K562 (cell line): ENCODE measurements around the gene CCDC47. TPM values are rescaled to one million over a fixed set of nuclear protein-coding genes. Genes with fewer than 3 reads are reported as not detected.

Experiments used
- ATAC-seq: fragments of 200-7000 bp; cut with Tn5 transposase; 3 replicates; pipeline ENCODE4 v1.9.1; 2020; ENCODE audit warnings: moderate library complexity
- BruUV-seq: library from RNA; stranded (reverse); fragments of 400-500 nt; replicated peaks from 2 replicates; lab custom pipeline; 2021; lab: Mats Ljungman, UMichigan
- CTCF ChIA-PET: fragments of 300-600 bp; formaldehyde crosslinking; extraction: SDS; loops from one replicate; lab custom pipeline; 2021; ENCODE audit warnings: low intra/inter-chr PET ratio; lab: Yijun Ruan, JAX
- POLR2A ChIA-PET: fragments of 300-600, 350-650 bp; sonication (Branson Sonifier 250); formaldehyde crosslinking; extraction: SDS; loops from one replicate; lab custom pipeline; 2021; ENCODE audit warnings: antibody characterized with exemption, inconsistent platforms; lab: Yijun Ruan, JAX
- DNase-seq, 4 experiments: peaks; one replicate each; pipeline versions ENCODE4 v3.0.0 to v3.0.0-alpha.2; 2011 to 2018; ENCODE audit warnings: low spot score in 3 of 4, mixed read lengths in 3 of 4; ENCODE audit errors: extremely low read depth in 1 of 4
- FAIRE-seq: peaks from 2 replicates; lab custom pipeline; 2011; peaks lifted over from hg19 to GRCh38; lab: Jason Lieb, UNC
- H2AFZ ChIP-seq: 2 replicates; pipeline ENCODE4 v1.6.0; 2011; ENCODE audit warnings: low read depth, low read length, control low read depth, inconsistent platforms
- H3K27ac ChIP-seq: fragments of 200-600 bp; 3 replicates; pipeline ENCODE4 v1.8.0; 2011; ENCODE audit warnings: low read depth, mild to moderate bottlenecking, control low read depth, inconsistent platforms, low read length, moderate library complexity, mixed read lengths; ENCODE audit errors: extremely low read depth
- H3K27me3 ChIP-seq, 2 experiments: fragments of 300-600 bp in 1 of 2; 2 replicates in 1 of 2; 3 replicates in 1 of 2; pipeline versions ENCODE4 v1.6.0 to v1.8.0; 2011; ENCODE audit warnings: inconsistent platforms in 2 of 2, low read length in 2 of 2, mild to moderate bottlenecking in 1 of 2, mixed read lengths in 1 of 2, moderate library complexity in 1 of 2; ENCODE audit not compliant: control insufficient read depth in 2 of 2, insufficient read depth in 2 of 2
- H3K36me3 ChIP-seq: fragments of 300-600 bp; 3 replicates; pipeline ENCODE4 v1.8.0; 2011; ENCODE audit warnings: mild to moderate bottlenecking, low read length, inconsistent platforms; ENCODE audit not compliant: control insufficient read depth, insufficient read depth
- H3K4me1 ChIP-seq, 2 experiments: fragments of 200-600 bp in 1 of 2; replicated peaks in 1 of 2; 2 replicates in 1 of 2; 3 replicates in 1 of 2; pipeline versions ENCODE4 v1.5.1 to v1.8.0; 2011; ENCODE audit warnings: inconsistent platforms in 2 of 2, low read length in 2 of 2, mild to moderate bottlenecking in 1 of 2, mixed read lengths in 1 of 2, moderate library complexity in 1 of 2; ENCODE audit not compliant: control insufficient read depth in 2 of 2, insufficient read depth in 2 of 2
- H3K4me2 ChIP-seq: 2 replicates; pipeline ENCODE4 v1.6.1; 2011; ENCODE audit warnings: low read length, control low read depth, inconsistent platforms, mixed read lengths; ENCODE audit not compliant: insufficient read depth
- H3K4me3 ChIP-seq: fragments of 200-600 bp; sonication (generic), shearing (Covaris generic); 2 replicates; pipeline ENCODE4 v1.5.1; 2016; ENCODE audit warnings: control low read depth, inconsistent platforms
- H3K79me2 ChIP-seq: fragments of 200-600 bp; 3 replicates; pipeline ENCODE4 v1.8.0; 2011; ENCODE audit warnings: low read length, inconsistent platforms; ENCODE audit not compliant: control insufficient read depth, insufficient read depth
- H3K9ac ChIP-seq, 2 experiments: 2 replicates each; pipeline versions ENCODE4 v1.6.0 to v1.6.1; 2011; ENCODE audit warnings: low read depth in 2 of 2, low read length in 2 of 2, control low read depth in 1 of 2, inconsistent platforms in 1 of 2, mild to moderate bottlenecking in 1 of 2, mixed read lengths in 1 of 2; ENCODE audit not compliant: insufficient read depth in 1 of 2
- H3K9me1 ChIP-seq: one replicate; pipeline ENCODE4 v1.6.0; 2011; ENCODE audit warnings: inconsistent platforms, mild to moderate bottlenecking, low read length, moderate library complexity; ENCODE audit not compliant: control insufficient read depth, insufficient read depth
- H3K9me3 ChIP-seq: replicated peaks from 2 replicates; pipeline ENCODE4 v1.5.1; 2011; ENCODE audit warnings: low read depth, low read length, inconsistent platforms; ENCODE audit not compliant: control insufficient read depth, insufficient read depth
- H4K20me1 ChIP-seq: replicated peaks from 2 replicates; pipeline ENCODE4 v1.6.1; 2011; ENCODE audit warnings: low read length, inconsistent platforms, mixed read lengths; ENCODE audit not compliant: control insufficient read depth, insufficient read depth
- FOXK1 ChIP-seq: sonication (generic); formaldehyde crosslinking; IDR thresholded peaks from 2 replicates; pipeline ENCODE4 v1.8.0; 2022; ENCODE audit warnings: missing genetic modification reagents, mild to moderate bottlenecking, borderline replicate concordance
- KLF1 ChIP-seq: fragments of 450-650 bp; IDR thresholded peaks from 2 replicates; pipeline ENCODE4 v1.6.1; 2016; ENCODE audit warnings: missing genetic modification characterization, missing compliant biosample characterization
- WGBS: fragments of 100-300 bp; shearing (Covaris generic); methylation state at CpG from one replicate; pipeline ENCODE4 v1.1.6; 2016; ENCODE audit warnings: low coverage, mixed read lengths; ENCODE audit not compliant: insufficient coverage; ENCODE audit errors: missing lambda C conversion rate; 5-methylcytosine and 5-hydroxymethylcytosine counted together
- in situ Hi-C: fragments of 300-500 bp; cut with MboI; formaldehyde crosslinking; loops from 4 replicates; pipeline ENCODE4 v1.15.0; 2018; ENCODE audit warnings: inconsistent platforms, mixed read lengths
- intact Hi-C: fragments of 100-400 bp; cut with micrococcal nuclease; formaldehyde crosslinking; loops from 2 replicates; pipeline ENCODE4 v1.14.2; 2022
- polyA plus RNA-seq, 8 experiments: library from polyadenylated mRNA; depleted of rRNA in 4 of 8; stranded (reverse) in 5 of 8; unstranded in 3 of 8; fragments of >200 nt; fragmentation: Nextera tagmentation in 2 of 8; fragmentation: Illumina TruSeq in 1 of 8; extraction: Ambion mirVana in 2 of 8; extraction: Trizol in 1 of 8; gene quantifications; 2 replicates each; pipeline versions ENCODE4 v1.2.1 to v1.2.3, GENCODE V29; 2011 to 2014; ENCODE audit warnings: inconsistent platforms in 1 of 8, missing spikeins in 1 of 8
- total RNA-seq, 7 experiments: library from RNA; depleted of rRNA in 6 of 7; stranded (reverse); fragments of >200 nt in 6 of 7; fragmentation: Illumina TruSeq in 2 of 7; extraction: Trizol in 2 of 7; gene quantifications; 2 replicates each; pipeline versions ENCODE4 v1.2.1 to v1.2.3, GENCODE V29; 2011 to 2021; ENCODE audit warnings: low replicate concordance in 1 of 7
- TF ChIP-seq, protein P1 (sequence below): fragments of 250-450 bp; sonication (Bioruptor Pico); IDR thresholded peaks from 2 replicates; pipeline ENCODE4 v1.4.0; 2020
- TF ChIP-seq, protein P2 (sequence below): IDR thresholded peaks from 2 replicates; pipeline ENCODE4 v1.6.1; 2014; ENCODE audit warnings: antibody characterized with exemption

CCDC47 gene
- total and polyA plus RNA-seq, 9 of the 15 experiments (the other 6 are each of a cell fraction or from before 2014, with no cell fraction given): 15.5 to 162 (median 122) TPM

DNA sequence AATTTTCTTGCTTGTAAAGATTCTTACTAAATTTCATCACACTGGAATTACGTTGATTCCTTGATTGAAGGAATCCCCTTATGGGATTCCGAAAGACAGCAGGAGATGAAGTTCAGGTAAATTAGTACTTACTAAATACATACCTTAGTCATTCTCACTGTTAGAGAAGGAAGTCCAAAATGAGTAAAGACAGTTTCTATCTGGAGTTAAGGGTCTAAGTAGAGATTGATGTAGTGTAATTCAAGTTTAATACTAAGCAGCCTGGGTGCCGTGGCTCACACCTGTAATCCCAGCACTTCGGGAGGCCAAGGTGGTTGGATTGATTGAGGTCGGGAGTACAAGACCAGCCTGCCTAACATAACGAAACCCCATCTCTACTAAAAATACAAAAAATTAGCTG lies 10.1 kb upstream of the CCDC47 start:
- peaks cover 88% of the 10 kb centered on the region for H3K79me2 ChIP-seq
- peaks cover 7% of the 10 kb centered on the region; the same call in 1 of the 2 replicates for H4K20me1 ChIP-seq
- no peaks in the 10 kb centered on the region for H3K9me1 ChIP-seq
- no peak for DNase-seq
- H3K4me1 ChIP-seq: no peaks in the 10 kb centered on the region; a peak in 1 of 5 replicates
- H3K27me3 ChIP-seq: no peaks in the 10 kb centered on the region
- H3K9me3 ChIP-seq: no peaks in the 10 kb centered on the region
- ChIA-PET CTCF (no interaction called here), POLR2A (interaction anchor here (0.6 to 8.0 kb wide), 12 partner anchors 8 to 65 kb away, joined by 3 to 82 read pairs (median 4); partner anchors contain the start of genes CCDC47 and DDX42)
- no peak overlapping the region for H3K4me3 ChIP-seq
- no TSS peak for BruUV-seq
- ATAC-seq: no peak
- FAIRE-seq: no peak
- no peak overlapping the region for H3K4me2 ChIP-seq
- intact Hi-C loops (no loop called here), in situ Hi-C loops (no loop called here)
- H3K36me3 ChIP-seq: peaks cover 86% of the 10 kb centered on the region
- H2AFZ ChIP-seq: no peak overlapping the region
- TF ChIP-seq KLF1 (tag): no peak
- WGBS: 89% methylated on average over 6 of the region's 6 CpGs
- peak overlapping the region in 1 of 2 experiments; percentile 33; a peak in 1 of 4 replicates for H3K9ac ChIP-seq
- H3K27ac ChIP-seq: no peak overlapping the region

DNA sequence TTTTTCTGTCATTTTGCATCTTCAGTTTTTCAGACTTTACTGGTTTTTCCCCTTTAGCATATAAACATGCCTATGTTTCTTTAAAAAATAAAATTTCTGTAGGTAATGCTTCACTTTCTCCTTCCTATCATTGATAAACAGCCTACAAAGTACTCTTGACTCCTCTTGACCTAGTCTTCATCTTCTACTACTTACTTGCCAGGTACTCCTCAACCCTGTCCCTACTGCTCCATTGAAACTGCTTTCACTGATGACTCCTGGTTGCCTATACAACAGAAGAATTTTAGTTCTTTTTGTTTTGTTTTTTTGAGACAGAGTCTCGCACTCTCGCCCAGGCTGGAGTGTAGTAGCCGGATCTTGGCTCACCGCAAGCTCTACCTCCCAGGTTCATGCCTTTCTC lies 7.5 kb upstream of the CCDC47 start:
- FAIRE-seq (no peak), ATAC-seq (no peak), DNase-seq (no peak)
- H4K20me1 ChIP-seq: peaks cover 19% of the 10 kb centered on the region
- TF ChIP-seq, protein P1, sequence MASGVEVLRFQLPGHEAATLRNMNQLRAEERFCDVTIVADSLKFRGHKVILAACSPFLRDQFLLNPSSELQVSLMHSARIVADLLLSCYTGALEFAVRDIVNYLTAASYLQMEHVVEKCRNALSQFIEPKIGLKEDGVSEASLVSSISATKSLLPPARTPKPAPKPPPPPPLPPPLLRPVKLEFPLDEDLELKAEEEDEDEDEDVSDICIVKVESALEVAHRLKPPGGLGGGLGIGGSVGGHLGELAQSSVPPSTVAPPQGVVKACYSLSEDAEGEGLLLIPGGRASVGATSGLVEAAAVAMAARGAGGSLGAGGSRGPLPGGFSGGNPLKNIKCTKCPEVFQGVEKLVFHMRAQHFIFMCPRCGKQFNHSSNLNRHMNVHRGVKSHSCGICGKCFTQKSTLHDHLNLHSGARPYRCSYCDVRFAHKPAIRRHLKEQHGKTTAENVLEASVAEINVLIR (CRISPR knock-in tag): no peak
- TF ChIP-seq, protein P2, sequence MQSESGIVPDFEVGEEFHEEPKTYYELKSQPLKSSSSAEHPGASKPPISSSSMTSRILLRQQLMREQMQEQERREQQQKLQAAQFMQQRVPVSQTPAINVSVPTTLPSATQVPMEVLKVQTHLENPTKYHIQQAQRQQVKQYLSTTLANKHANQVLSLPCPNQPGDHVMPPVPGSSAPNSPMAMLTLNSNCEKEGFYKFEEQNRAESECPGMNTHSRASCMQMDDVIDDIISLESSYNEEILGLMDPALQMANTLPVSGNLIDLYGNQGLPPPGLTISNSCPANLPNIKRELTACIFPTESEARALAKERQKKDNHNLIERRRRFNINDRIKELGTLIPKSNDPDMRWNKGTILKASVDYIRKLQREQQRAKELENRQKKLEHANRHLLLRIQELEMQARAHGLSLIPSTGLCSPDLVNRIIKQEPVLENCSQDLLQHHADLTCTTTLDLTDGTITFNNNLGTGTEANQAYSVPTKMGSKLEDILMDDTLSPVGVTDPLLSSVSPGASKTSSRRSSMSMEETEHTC: no peak
- no peak for TF ChIP-seq FOXK1 (CRISPR knock-in tag)
- WGBS: 100% methylated on average over 4 of the region's 4 CpGs
- peaks cover 88% of the 10 kb centered on the region for H3K36me3 ChIP-seq
- ChIA-PET POLR2A (interaction anchor here (0.6 to 8.0 kb wide), 3 partner anchors 7 to 56 kb away, joined by 3 to 82 read pairs (median 5); partner anchors contain the start of genes CCDC47 and DDX42), CTCF (no interaction called here)
- no TSS peak for BruUV-seq
- in situ Hi-C loops (no loop called here), intact Hi-C loops (no loop called here)
- H3K79me2 ChIP-seq: peaks cover 96% of the 10 kb centered on the region
- H3K9me1 ChIP-seq: no peaks in the 10 kb centered on the region
- no peak overlapping the region for H3K4me2 ChIP-seq
- H3K27ac ChIP-seq: no peak overlapping the region
- H3K4me3 ChIP-seq: no peak overlapping the region
- no peaks in the 10 kb centered on the region for H3K27me3 ChIP-seq
- H2AFZ ChIP-seq: no peak overlapping the region
- peaks cover 0 to 9% of the 10 kb centered on the region in 2 experiments; a peak in 2 of 5 replicates for H3K4me1 ChIP-seq
- no peak overlapping the region for H3K9ac ChIP-seq
- H3K9me3 ChIP-seq: no peaks in the 10 kb centered on the region
